Measurements from ENCODE around the gene HOXB3. TPM values are rescaled to one million over a fixed set of nuclear protein-coding genes. Genes with fewer than 3 reads are reported as not detected.

The HOXB3 gene
- polyA plus RNA-seq, 4 donors: 145 to 170 (median 155) TPM

DNA sequence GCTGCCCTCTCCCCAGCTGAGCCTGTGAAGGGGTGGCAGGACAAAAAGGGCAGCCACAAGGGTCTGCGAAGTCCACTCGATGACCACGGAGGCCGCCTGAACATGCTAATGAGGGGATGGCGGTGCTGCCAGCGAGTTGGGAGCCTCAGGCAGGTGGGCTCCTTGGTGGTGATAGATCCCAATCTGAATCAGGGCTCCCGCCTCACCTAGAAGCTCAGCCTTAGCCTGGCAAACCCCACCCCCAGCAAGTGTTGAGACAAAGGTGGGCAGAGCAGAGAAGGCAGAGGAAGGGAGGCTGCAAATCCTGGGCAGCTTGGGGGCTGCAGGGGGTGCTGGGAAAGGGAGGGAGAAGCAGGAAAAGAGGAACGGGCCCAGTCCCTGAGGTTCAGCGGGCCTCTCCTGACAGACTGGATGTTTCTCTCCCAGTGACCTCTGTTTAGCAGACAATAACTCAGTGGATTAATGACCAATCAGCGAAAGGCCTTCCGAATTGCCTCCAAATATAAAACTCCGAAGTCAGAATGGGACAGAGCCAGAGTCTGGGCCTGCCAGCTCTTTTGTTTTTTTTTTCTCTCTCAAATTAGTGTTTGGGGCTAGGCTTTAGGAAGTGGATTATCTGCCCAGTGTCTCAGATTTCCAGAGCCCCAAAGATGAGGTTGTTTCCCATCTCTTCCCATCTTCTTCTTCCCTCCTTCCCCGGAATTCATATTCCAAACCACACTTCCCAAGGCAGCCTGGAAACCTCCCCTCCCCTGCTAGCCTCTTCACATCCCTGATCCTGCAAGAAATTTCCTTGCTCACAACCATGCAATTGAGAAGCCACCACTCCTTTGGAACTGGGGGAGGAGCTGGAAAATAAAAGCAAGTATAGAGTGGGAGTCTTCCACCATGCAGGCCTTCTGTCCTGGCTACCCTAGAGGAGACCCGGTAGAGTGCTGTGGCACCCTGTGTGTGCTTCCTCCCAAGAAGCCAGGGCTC, 29.9 kb downstream of the HOXB3 start:
- DNase-seq (ENCODE audit: low read depth in 4 of 4, low spot score in 3 of 4): no peak

GRCh38 chr17:48559122-48559839, 30.8 kb downstream of the HOXB3 start:
- no peak for DNase-seq (ENCODE audit: low read depth in 4 of 4, low spot score in 3 of 4)

GRCh38 chr17:48558831-48559121, 31.3 kb downstream of the HOXB3 start:
- no peak for DNase-seq (ENCODE audit: low read depth in 4 of 4, low spot score in 3 of 4)

DNA sequence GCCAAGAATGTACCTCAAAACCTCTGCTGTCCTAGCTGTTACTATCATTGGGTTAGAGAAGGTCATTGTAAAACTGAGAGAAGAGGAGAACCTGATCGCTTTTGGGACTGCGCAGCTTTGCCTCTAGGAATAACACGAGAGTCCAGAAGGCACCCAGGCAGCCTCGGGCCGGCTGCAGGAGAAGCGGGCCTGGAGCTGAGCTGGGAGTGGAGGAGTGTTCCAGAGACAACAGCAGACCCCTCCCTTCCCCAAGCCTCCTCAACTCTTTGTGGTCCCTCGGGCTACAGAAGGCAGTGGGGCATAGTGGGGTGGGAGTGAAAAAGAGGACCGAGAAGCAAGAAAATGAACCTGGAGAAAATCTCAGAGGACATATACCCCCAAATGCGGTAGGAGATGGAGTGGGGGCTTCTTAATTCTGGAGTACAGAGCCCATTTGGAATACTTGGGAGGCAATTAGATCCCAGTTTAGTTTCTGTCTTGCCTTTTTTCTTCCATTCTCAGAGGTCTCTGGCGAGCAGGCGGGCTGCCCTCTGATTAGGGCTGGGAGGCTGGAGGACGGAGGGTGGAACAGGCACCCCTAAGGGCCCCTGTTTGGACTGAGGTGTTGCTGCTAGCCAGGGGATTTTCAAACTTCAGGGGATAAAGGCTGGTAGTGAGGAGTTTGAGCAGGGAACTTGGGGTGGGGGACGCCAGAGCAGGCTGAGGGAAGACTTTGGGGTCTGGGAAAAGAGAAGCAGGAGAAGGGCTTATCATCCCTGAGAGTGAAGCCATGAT, 31.8 kb downstream of the HOXB3 start:
- no peak for DNase-seq (ENCODE audit: low read depth in 4 of 4, low spot score in 3 of 4)

DNA sequence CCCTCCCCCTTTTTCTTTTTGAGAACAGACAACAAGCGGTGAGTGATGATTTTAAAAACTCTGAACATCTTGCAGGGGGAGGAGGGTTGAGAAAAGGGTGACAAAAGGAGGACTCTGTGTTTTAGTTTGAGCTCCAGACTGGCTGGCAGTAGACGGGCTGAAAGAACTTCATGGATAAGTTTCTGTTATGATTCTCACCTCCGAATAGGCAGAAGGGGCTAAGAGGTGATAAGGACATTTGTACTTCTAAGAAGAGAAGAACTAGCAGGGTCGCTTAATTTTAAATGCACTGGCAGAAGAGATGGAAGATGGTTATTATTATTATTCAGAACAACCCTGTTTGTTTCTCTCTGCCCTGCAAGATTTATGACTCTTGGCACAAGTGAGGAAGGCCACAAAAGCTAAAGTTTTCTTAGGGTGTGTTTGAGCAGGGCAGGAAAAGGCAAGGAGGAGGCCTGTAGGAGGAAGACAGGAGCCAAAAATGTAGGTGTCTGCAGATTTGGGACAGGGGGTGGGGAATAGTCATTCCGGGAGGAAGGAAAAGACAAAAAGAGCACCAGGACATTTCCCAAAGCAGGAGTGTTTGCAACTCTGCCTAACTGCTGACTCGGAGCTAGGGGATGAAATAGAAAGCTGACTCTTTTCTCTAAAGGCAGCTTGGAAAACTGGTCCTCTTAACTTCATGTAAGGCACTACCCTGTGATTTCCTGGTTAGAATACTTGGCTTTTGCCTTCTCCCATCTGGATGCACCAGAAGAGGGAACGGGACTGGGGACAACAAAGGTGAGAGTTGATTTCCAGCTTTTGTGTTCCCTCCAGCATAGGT, 33.3 kb downstream of the HOXB3 start:
- no peak for DNase-seq (ENCODE audit: low read depth in 4 of 4, low spot score in 3 of 4)

DNA sequence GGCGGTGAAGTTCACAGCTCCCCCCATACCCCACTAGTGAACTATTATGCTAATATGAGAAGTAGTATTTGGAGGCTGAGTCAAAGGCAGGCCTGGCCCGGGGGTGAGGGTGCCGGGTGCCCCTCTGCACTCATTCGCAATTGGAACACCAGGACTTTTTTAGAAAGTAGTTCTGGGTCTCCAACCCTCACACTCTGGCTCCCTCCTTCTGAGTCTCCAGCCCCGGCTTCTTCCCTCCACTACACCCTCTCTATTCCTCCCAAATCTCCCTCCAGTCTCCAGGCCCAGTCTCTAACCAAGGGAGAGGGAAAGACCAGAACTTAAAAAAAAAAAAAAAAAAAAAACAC, 33.8 kb downstream of the HOXB3 start:
- no peak for DNase-seq (ENCODE audit: low read depth in 4 of 4, low spot score in 3 of 4)

DNA sequence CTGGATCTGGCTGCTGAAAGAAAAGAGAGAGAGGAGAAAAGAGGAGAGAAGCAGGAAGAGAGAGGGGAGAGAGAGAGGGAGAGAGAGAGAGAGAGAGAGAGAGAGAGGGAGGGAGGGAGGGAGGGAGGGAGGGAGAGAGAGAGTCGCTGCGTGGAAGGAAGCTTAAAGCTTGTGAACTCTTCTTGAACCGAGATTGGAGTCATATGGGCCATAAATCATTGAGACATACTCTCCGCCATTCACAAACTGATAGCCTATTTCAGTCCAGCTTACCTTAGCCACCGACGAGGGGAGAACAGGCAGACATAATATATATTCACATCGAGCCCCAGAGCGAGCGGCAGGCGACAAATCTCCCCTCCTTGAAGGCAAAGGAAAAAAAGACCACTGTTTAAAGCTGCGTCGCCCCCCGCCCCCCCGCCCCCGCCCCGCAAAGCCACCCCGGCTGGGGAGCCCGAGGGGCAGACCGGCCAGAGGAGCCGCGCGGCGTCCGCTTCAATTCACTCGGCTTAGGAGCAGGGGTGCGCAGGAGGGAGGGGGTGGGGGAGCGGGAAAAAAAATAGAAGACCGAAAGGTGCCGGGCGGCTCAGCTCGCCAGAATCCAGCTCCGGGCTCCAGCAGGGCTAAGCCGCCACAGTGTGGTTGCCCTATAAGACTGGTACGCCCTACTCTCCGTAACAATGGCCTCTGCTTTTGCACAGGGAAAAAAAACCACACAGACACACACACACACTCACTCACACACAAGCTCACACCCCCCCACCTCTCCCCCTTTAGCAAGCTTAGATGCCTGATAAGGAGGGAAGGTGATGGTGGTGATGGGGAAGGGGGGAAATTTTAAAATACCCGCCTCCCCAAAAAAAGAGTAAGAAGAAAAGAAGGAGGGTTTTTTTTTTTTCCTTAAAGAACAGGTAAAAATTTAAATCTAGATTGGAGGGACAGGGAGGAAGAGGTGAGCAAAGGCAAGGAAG, 34.5 kb downstream of the HOXB3 start:
- peak in 3 of 4 donors; percentile 88 to 95 (median 92) for DNase-seq (ENCODE audit: low read depth in 4 of 4, low spot score in 3 of 4)

- no peak for DNase-seq (ENCODE audit: low read depth in 4 of 4, low spot score in 3 of 4)
Measured at GRCh38 chr17:48554412-48555257, 35.4 kb downstream of the HOXB3 start.

DNA sequence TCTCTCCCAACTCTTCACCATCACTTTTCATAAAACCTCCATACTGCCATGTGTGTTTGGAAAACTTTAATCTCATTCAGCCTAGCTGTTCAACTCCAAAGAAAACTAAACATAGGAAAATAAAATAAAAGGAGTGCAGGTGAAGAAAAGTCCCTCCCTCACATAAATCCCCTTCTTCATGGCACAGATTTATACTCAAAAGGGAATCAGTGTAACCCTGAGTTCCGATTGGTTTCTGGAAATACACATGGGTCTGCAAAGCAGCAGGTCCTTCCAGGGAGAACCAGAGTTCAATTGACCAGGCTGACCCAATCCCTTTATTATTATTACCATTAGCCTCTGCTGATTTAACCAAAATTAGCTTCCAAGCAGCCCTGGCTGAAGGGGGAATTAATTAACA, 36.2 kb downstream of the HOXB3 start:
- DNase-seq (ENCODE audit: low read depth in 4 of 4, low spot score in 3 of 4): no peak

- DNase-seq (ENCODE audit: low read depth in 4 of 4, low spot score in 3 of 4): no peak
Measured at GRCh38 chr17:48553190-48553547, 36.9 kb downstream of the HOXB3 start.

- no peak for DNase-seq (ENCODE audit: low read depth in 4 of 4, low spot score in 3 of 4)
Measured at GRCh38 chr17:48552466-48553189, 37.4 kb downstream of the HOXB3 start.

GRCh38 chr17:48551596-48552465, 38.2 kb downstream of the HOXB3 start:
- no peak for DNase-seq (ENCODE audit: low read depth in 4 of 4, low spot score in 3 of 4)

- no peak for DNase-seq (ENCODE audit: low read depth in 4 of 4, low spot score in 3 of 4)
Measured at GRCh38 chr17:48551214-48551555, 38.9 kb downstream of the HOXB3 start.

- no peak for DNase-seq (ENCODE audit: low read depth in 4 of 4, low spot score in 3 of 4)
Measured at GRCh38 chr17:48550502-48551213, 39.4 kb downstream of the HOXB3 start.

DNA sequence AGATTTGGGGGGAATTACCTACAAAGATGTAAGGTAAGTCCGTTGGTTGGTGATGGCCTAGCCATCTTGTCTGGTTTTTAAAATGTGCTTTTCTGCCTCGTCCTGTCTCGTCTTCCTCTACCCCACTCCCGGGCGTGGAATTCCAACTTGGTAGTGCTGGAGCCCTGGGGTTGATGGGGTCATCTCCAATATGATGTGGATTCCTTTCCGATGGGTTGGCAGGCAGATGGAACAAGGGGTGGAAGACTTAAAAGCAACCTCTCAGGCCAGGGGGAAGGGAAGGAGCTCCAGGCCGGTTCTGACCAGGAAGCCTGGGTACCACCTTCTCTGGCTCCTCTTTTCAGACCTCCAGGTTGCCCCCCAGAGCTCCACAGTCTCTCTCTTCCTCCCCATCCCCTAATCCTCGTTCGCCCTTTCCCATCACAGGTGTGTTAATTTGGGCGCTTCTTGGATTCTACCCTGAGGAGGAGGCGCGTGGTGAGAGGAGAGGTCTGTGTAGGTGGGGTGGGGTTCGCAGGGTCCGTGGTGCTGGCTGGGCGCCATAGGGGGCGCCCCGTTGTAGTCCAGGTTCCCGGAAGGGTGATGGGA, 40.0 kb downstream of the HOXB3 start:
- no peak for DNase-seq (ENCODE audit: low read depth in 4 of 4, low spot score in 3 of 4)

DNA sequence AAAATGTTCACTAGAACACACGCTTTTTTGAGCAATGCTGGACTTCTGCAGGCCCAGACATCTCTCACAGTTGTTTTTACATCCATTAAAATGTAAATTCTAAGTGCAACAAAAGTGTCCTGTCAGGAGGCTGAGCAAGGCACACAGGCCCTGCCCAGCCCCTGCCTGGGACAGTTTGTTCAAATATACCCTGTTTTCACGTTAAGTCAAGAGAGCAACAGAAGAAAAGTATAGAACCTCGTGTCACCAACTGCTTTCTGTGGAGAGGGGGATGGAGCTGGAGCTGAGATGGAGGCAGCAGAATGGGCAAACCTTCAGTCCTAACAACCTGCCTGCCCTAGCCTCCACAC, 40.8 kb downstream of the HOXB3 start:
- DNase-seq (ENCODE audit: low read depth in 4 of 4, low spot score in 3 of 4): no peak

Measured in right renal pelvis (tissue), 4 donors.